ENCODE results near the gene MAP1B. TPM values are rescaled to one million over a fixed set of nuclear protein-coding genes. Genes with fewer than 3 reads are reported as not detected.

Gene MAP1B
- total RNA-seq, 1 donor from 2014 or later, result 84.4 TPM

DNA sequence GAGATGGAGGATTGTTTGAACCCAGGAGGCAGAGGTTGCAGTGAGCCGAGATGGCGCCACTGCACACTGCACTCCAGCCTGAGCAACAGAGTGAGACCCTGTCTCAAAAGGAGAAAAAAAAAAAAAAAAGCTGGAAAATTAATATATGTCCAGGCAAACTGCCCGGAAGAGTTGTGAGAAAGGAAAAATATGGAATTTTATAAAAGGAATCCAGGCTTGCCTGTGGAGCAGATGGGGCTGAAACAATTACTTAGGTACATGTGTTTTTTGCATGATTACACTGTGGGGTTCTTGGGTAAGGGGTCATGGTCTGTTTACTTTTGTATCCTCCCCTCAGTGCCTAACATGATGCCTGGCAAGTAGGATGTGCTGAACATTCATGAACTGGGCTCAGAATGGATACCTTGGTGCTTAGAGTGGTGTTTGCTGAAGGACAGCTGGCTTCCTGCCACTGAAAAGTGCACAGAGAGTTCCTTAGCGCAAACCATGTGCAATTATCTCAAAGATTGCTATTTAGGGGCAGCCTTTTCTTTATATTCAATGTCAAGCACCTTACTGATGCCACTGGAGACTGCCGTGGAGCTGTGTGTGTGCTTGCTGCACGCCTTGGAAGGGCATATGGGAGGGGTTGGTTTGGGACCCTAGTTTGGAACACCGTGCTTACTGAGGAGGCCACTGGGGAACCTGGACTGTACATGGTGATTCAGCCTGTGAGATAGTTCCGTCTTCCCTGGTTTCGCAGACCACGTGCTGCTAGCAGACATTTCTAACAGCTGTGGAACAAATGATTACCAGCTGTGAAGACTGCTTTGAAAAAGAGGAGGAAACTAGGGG, 78.4 kb downstream of the MAP1B start:
- no peaks in the 10 kb centered on the region for H3K9me3 Mint-ChIP-seq
- H2AFZ ChIP-seq (replicated peaks), result no peak overlapping the region
- peak overlapping the region; percentile 52 for H3K4me3 Mint-ChIP-seq
- H3K4me1 ChIP-seq, result peaks cover 33% of the 10 kb centered on the region
- peaks cover 55% of the 10 kb centered on the region for H3K79me2 ChIP-seq (ENCODE audit: low read depth)
- H3K9ac ChIP-seq, result no peak overlapping the region
- H3K36me3 Mint-ChIP-seq, result peaks cover 78% of the 10 kb centered on the region
- no peaks in the 10 kb centered on the region for H3K27me3 ChIP-seq
- H3K4me3 ChIP-seq, result no peak overlapping the region
- DNase-seq (ENCODE audit: low spot score), result no peak
- H3K9me3 ChIP-seq (ENCODE audit: low read depth), result no peaks in the 10 kb centered on the region
- H3K27ac ChIP-seq, result no peak overlapping the region
- H3K27me3 Mint-ChIP-seq (ENCODE audit: insufficient read depth, low read depth), result peaks cover 3% of the 10 kb centered on the region
- peak overlapping the region; percentile 30 for H3K27ac Mint-ChIP-seq
- peaks cover 6% of the 10 kb centered on the region for H3K36me3 ChIP-seq
- TF ChIP-seq EZH2phosphoT487 (IDR thresholded peaks at IDR 0.05) (no peak), EZH2 (IDR thresholded peaks at IDR 0.05) (no peak)
- TF ChIP-seq, protein P1, sequence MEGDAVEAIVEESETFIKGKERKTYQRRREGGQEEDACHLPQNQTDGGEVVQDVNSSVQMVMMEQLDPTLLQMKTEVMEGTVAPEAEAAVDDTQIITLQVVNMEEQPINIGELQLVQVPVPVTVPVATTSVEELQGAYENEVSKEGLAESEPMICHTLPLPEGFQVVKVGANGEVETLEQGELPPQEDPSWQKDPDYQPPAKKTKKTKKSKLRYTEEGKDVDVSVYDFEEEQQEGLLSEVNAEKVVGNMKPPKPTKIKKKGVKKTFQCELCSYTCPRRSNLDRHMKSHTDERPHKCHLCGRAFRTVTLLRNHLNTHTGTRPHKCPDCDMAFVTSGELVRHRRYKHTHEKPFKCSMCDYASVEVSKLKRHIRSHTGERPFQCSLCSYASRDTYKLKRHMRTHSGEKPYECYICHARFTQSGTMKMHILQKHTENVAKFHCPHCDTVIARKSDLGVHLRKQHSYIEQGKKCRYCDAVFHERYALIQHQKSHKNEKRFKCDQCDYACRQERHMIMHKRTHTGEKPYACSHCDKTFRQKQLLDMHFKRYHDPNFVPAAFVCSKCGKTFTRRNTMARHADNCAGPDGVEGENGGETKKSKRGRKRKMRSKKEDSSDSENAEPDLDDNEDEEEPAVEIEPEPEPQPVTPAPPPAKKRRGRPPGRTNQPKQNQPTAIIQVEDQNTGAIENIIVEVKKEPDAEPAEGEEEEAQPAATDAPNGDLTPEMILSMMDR (IDR thresholded peaks at IDR 0.05), result no peak
- peaks cover 60% of the 10 kb centered on the region for H3K4me1 Mint-ChIP-seq
- H3F3A ChIP-seq (ENCODE audit: low read depth), result peaks cover 24% of the 10 kb centered on the region
- H3K4me2 ChIP-seq, result no peak overlapping the region
- H4K20me1 ChIP-seq (ENCODE audit: low read depth), result peaks cover 33% of the 10 kb centered on the region

DNA sequence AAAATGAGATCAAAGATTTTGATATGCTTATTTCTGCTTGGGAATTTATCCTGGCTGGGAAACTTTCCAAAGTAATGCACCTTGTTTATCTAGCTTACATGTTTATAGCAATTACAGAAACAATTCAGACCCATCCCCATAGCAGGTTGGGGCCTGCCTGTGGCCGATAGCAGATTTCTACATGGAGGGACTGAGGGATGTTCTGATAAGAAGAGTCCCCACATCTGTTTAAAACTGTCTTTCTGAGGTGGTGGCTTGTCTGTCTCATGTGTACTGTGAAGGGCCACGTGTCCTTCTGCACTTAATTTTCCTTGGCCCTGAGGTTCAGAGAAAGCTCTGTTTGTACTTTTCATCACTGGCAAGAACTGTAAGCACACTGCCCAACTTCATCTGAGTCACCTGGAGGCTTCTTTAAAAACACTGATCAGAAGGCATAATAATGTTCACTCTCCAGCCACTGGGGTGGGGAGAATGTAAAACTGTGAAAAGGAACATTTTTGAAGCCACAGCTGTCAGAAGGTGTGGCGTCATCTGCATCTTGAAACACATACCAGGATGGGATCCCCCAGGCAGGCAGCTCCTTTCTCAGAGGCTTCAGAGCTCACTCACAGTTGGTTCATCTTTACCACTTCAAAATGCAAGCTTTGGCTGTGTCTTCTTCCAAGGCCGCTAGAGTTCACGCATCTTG, 80.3 kb downstream of the MAP1B start:
- no peaks in the 10 kb centered on the region for H3K27me3 ChIP-seq
- peaks cover 88% of the 10 kb centered on the region for H3K36me3 Mint-ChIP-seq
- no peaks in the 10 kb centered on the region for H3K9me3 ChIP-seq (ENCODE audit: low read depth)
- no peaks in the 10 kb centered on the region for H3K9me3 Mint-ChIP-seq
- no peak overlapping the region for H3K4me3 Mint-ChIP-seq
- peak overlapping the region; percentile 55 for H3K27ac Mint-ChIP-seq
- DNase-seq (ENCODE audit: low spot score), result no peak
- H2AFZ ChIP-seq (replicated peaks), result no peak overlapping the region
- H3K4me1 ChIP-seq, result peaks cover 18% of the 10 kb centered on the region
- H3K27ac ChIP-seq, result no peak overlapping the region
- H3K4me1 Mint-ChIP-seq, result peaks cover 46% of the 10 kb centered on the region
- H3K9ac ChIP-seq, result no peak overlapping the region
- peaks cover 15% of the 10 kb centered on the region for H3F3A ChIP-seq (ENCODE audit: low read depth)
- peaks cover 6% of the 10 kb centered on the region for H3K36me3 ChIP-seq
- H3K4me3 ChIP-seq, result no peak overlapping the region
- TF ChIP-seq, protein P1 (IDR thresholded peaks at IDR 0.05), result no peak
- no peak for TF ChIP-seq EZH2phosphoT487 (IDR thresholded peaks at IDR 0.05)
- no peak for TF ChIP-seq EZH2 (IDR thresholded peaks at IDR 0.05)
- peaks cover 3% of the 10 kb centered on the region for H3K27me3 Mint-ChIP-seq (ENCODE audit: insufficient read depth, low read depth)
- peaks cover 44% of the 10 kb centered on the region for H3K79me2 ChIP-seq (ENCODE audit: low read depth)
- H3K4me2 ChIP-seq, result no peak overlapping the region
- H4K20me1 ChIP-seq (ENCODE audit: low read depth), result peaks cover 27% of the 10 kb centered on the region

DNA sequence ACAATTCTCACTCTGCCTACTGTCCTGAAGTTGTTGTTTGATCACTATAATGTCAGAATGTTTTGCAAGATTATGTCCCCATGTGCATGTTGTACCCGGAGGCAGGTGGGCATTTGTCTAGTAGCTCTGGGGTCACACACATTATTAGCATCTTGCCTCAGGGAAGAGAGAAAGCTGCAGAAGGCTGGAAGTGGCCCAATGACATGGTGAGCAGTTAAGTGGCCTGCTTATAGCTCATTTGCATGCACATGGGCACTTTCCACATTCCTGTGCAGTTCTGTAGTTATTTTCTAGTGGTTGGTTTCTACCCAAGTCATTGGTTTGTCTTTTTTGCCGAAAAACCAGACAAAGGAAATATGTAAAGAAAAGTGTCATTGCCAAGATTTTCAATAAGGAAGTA, 80.9 kb downstream of the MAP1B start:
- peaks cover 6% of the 10 kb centered on the region for H3K36me3 ChIP-seq

More for the DNA sequence above, 80.9 kb downstream of the MAP1B start:
- Histone ChIP-seq H4K20me1 (ENCODE audit: low read depth) (peaks cover 21% of the 10 kb centered on the region), H3K79me2 (ENCODE audit: low read depth) (peaks cover 41% of the 10 kb centered on the region), H3K27me3 (no peaks in the 10 kb centered on the region), H2AFZ (replicated peaks) (no peak overlapping the region), H3K9ac (no peak overlapping the region), H3K4me3 (no peak overlapping the region), H3F3A (ENCODE audit: low read depth) (peaks cover 9% of the 10 kb centered on the region), H3K27ac (no peak overlapping the region), H3K4me2 (no peak overlapping the region), H3K4me1 (peaks cover 12% of the 10 kb centered on the region), H3K9me3 (ENCODE audit: low read depth) (no peaks in the 10 kb centered on the region)
- no peak for TF ChIP-seq EZH2 (IDR thresholded peaks at IDR 0.05)
- no peak for TF ChIP-seq EZH2phosphoT487 (IDR thresholded peaks at IDR 0.05)
- TF ChIP-seq, protein P1 (IDR thresholded peaks at IDR 0.05), result no peak
- no peak for DNase-seq (ENCODE audit: low spot score)
- no peaks in the 10 kb centered on the region for H3K9me3 Mint-ChIP-seq
- H3K27ac Mint-ChIP-seq, result no peak overlapping the region
- H3K36me3 Mint-ChIP-seq, result peaks cover 92% of the 10 kb centered on the region
- no peak overlapping the region for H3K4me3 Mint-ChIP-seq
- H3K27me3 Mint-ChIP-seq (ENCODE audit: insufficient read depth, low read depth), result peaks cover 3% of the 10 kb centered on the region
- peaks cover 40% of the 10 kb centered on the region for H3K4me1 Mint-ChIP-seq
